ENCODE measurements around the gene BRD7. TPM values are rescaled to one million over a fixed set of nuclear protein-coding genes. Genes with fewer than 3 reads are reported as not detected.
A peak's percentile ranks its signal among the peaks of the same experiment; 100 is the strongest.

The BRD7 gene
- total and polyA plus RNA-seq, 2 of the 13 experiments (the other 11 are each of a cell fraction or from before 2014, with no cell fraction given), result 82.3 to 149 TPM

DNA sequence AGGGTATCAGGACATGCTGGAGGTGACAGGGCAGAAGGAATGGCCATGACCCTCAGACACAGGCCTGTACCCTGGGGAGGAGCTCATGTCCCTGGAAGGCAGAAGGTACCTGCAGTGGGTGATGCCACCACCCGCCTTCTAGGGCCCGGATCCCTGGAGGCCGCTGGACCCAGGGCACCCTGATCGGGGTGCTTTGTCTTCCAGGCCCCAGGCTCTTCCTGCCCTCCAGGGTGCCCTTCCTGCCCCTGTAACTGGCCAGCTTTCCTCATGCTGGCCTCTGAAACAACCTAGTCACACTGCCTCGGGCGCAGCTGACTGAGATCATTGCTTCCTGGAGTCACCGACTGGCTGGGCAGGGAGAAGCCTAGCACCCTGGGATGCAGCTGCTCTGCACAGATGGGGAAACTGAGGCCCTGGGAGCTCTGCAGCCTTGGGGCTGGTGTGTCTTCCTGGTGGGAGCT is 96.6 kb downstream of the BRD7 start:
- in situ Hi-C loops (cut with HindIII; ENCODE audit: extremely low pct_ligation_motif_present, low pct_unique_long_range_greater_than_20kb), result loop anchor here (5.0 kb wide), 1 partner anchor 50 kb away; no protein-coding TSS in a partner anchor
- ATAC-seq (peak; percentile 6; the same call in 2 of the 3 replicates), FAIRE-seq (no peak), DNase-seq (ENCODE audit: low spot score) (no peak)
- Histone ChIP-seq H3K9me3 (ENCODE audit: low read length) (no peaks in the 10 kb centered on the region), H3K4me2 (ENCODE audit: low read depth, low read length) (no peak overlapping the region), H2AFZ (ENCODE audit: low read length) (no peak overlapping the region), H3K4me3 (replicated peaks in 1 of 3; ENCODE audit: insufficient read depth in 1 of 3, low read depth in 2 of 3, low read length in 3 of 3) (no peak overlapping the region), H3K27ac (ENCODE audit: extremely low read length, insufficient read depth, low read length) (no peak overlapping the region), H3K27me3 (ENCODE audit: control insufficient read depth in 1 of 2, insufficient read depth in 2 of 2, low read length in 2 of 2) (peaks cover 2 to 26% of the 10 kb centered on the region in 2 experiments; a peak in 3 of 5 replicates), H4K20me1 (ENCODE audit: insufficient read depth, low read length) (no peaks in the 10 kb centered on the region), H3K9ac (ENCODE audit: insufficient read depth, low read depth, low read length) (no peak overlapping the region), H3K36me3 (replicated peaks in 1 of 2; ENCODE audit: control insufficient read depth in 1 of 2, insufficient read depth in 2 of 2, low read length in 2 of 2) (no peaks in the 10 kb centered on the region), H3K79me2 (ENCODE audit: insufficient read depth, low read length) (no peaks in the 10 kb centered on the region), H3K4me1 (ENCODE audit: insufficient read depth, low read length) (peaks cover 34% of the 10 kb centered on the region)
- BruUV-seq (replicated peaks), result no TSS peak
- POLR2A ChIA-PET, result no interaction called here
- 67% methylated on average over 7 of the region's 7 CpGs for WGBS (ENCODE audit: low lambda C conversion rate)
- CTCF ChIA-PET (ENCODE audit: low intra/inter-chr PET ratio, low total read pairs), result no interaction called here
- TF ChIP-seq ZNF792 (CRISPR knock-in tag; IDR thresholded peaks at IDR 0.05) (no peak), AKNA (CRISPR knock-in tag; IDR thresholded peaks at IDR 0.05; ENCODE audit: borderline replicate concordance) (no peak), ZNF567 (CRISPR knock-in tag; IDR thresholded peaks at IDR 0.05; ENCODE audit: borderline replicate concordance) (no peak), ARID5B (CRISPR knock-in tag; IDR thresholded peaks at IDR 0.05) (no peak), ZGPAT (CRISPR knock-in tag; IDR thresholded peaks at IDR 0.05) (no peak), NFE2L2 (IDR thresholded peaks at IDR 0.05; ENCODE audit: low read length) (no peak)
- intact Hi-C loops (cut with micrococcal nuclease; ENCODE audit: unreplicated experiment), result no loop called here

All from HepG2 (cell line).